HCT116 (cell line): Measurements from ENCODE around the gene FNDC8. TPM values are rescaled to one million over a fixed set of nuclear protein-coding genes. Genes with fewer than 3 reads are reported as not detected.
A peak's percentile ranks its signal among the peaks of the same experiment; 100 is the strongest.

Experiments
- ATAC-seq: fragments of 200-7000 bp; cut with Tn5 transposase; 2 replicates; pipeline ENCODE4 v1.9.1; 2020; ENCODE audit warnings: mild to moderate bottlenecking, moderate library complexity
- BruUV-seq: library from RNA; stranded (reverse); fragments of 400-500 nt; replicated peaks from 2 replicates; lab custom pipeline; 2021; lab: Mats Ljungman, UMichigan
- CTCF ChIA-PET: fragments of 300-600 bp; sonication (Branson Sonifier 250); formaldehyde crosslinking; loops from one replicate; lab custom pipeline; 2021; ENCODE audit warnings: antibody characterized with exemption; lab: Charles Lee
- POLR2A ChIA-PET: fragments of 300-600, 350-600 bp; sonication (Branson Sonifier 250); formaldehyde crosslinking; loops from one replicate; lab custom pipeline; 2021; ENCODE audit warnings: antibody characterized with exemption; lab: Charles Lee
- RAD21 ChIA-PET, 2 experiments: fragments of 300-600 bp; sonication (Branson Sonifier 250); formaldehyde crosslinking; loops; one replicate each; lab custom pipeline; 2023; ENCODE audit warnings: low total read pairs in 2 of 2; ENCODE audit not compliant: uncharacterized antibody in 2 of 2, unreplicated experiment in 2 of 2, low non-redundant PET in 1 of 2; lab: Charles Lee
- DNase-seq: peaks from one replicate; pipeline ENCODE4 v3.0.0-alpha.2; 2010; ENCODE audit warnings: low read depth, low spot score
- H2AFZ ChIP-seq: fragments of 200-600 bp; shearing (Covaris generic), sonication (generic); 2 replicates; pipeline ENCODE4 v1.6.1; 2017; ENCODE audit warnings: low read depth, mixed run types, mixed read lengths, antibody characterized with exemption, low read length; ENCODE audit not compliant: poor library complexity, severe bottlenecking
- H3K27ac ChIP-seq: 2 replicates; pipeline ENCODE4 v1.5.1; 2012; ENCODE audit warnings: low read depth, low read length
- H3K27me3 ChIP-seq: fragments of 200-600 bp; sonication (generic); 2 replicates; pipeline ENCODE4 v1.6.1; 2016; ENCODE audit warnings: mixed run types, low read length, mixed read lengths; ENCODE audit not compliant: insufficient read depth
- H3K36me3 ChIP-seq, 2 experiments: fragments of 200-500 bp in 1 of 2; fragments of 200-600 bp in 1 of 2; sonication (Bioruptor generic) in 1 of 2; sonication (generic) in 1 of 2; 2 replicates each; pipeline versions ENCODE4 v1.5.1 to v1.6.1; 2014 to 2016; ENCODE audit warnings: low read length in 2 of 2, inconsistent platforms in 1 of 2, mixed read lengths in 1 of 2, mixed run types in 1 of 2; ENCODE audit not compliant: insufficient read depth in 2 of 2, control insufficient read depth in 1 of 2
- H3K4me1 ChIP-seq, 2 experiments: fragments of 200-600 bp in 1 of 2; sonication (generic) in 1 of 2; 2 replicates each; pipeline versions ENCODE4 v1.5.1 to v1.6.1; 2012 to 2017; ENCODE audit warnings: low read length in 2 of 2, inconsistent platforms in 1 of 2, mild to moderate bottlenecking in 1 of 2, mixed read lengths in 1 of 2, mixed run types in 1 of 2, moderate library complexity in 1 of 2; ENCODE audit not compliant: insufficient read depth in 2 of 2, control insufficient read depth in 1 of 2
- H3K4me2 ChIP-seq: fragments of 200-600 bp; sonication (generic); 2 replicates; pipeline ENCODE4 v1.6.1; 2017; ENCODE audit warnings: mixed run types, low read length, mixed read lengths
- H3K4me3 ChIP-seq, 2 experiments: fragments of 200-600 bp in 1 of 2; sonication (generic) in 1 of 2; replicated peaks in 1 of 2; 2 replicates each; pipeline ENCODE4 v1.5.1; 2011 to 2016; ENCODE audit warnings: low read length in 2 of 2, control low read depth in 1 of 2, low read depth in 1 of 2, mild to moderate bottlenecking in 1 of 2, mixed read lengths in 1 of 2, mixed run types in 1 of 2
- H3K79me2 ChIP-seq: fragments of 200-600 bp; sonication (generic); 2 replicates; pipeline ENCODE4 v1.6.1; 2017; ENCODE audit warnings: mild to moderate bottlenecking, mixed run types, low read length, moderate library complexity, mixed read lengths; ENCODE audit not compliant: insufficient read depth
- H3K9ac ChIP-seq: fragments of 200-600 bp; sonication (generic); 2 replicates; pipeline ENCODE4 v1.6.1; 2016; ENCODE audit warnings: low read length, mixed read lengths
- H3K9me2 ChIP-seq: fragments of 200-600 bp; sonication (generic), shearing (Covaris generic); 2 replicates; pipeline ENCODE4 v1.6.1; 2017; ENCODE audit warnings: mixed run types, mild to moderate bottlenecking, moderate library complexity; ENCODE audit not compliant: insufficient read depth
- H3K9me3 ChIP-seq, 2 experiments: fragments of 200-500 bp in 1 of 2; fragments of 200-600 bp in 1 of 2; sonication (Bioruptor generic) in 1 of 2; sonication (generic) in 1 of 2; 2 replicates each; pipeline ENCODE4 v1.6.1; 2014 to 2017; ENCODE audit warnings: low read length in 2 of 2, mixed read lengths in 2 of 2, inconsistent platforms in 1 of 2, low read depth in 1 of 2, mild to moderate bottlenecking in 1 of 2, mixed run types in 1 of 2, moderate library complexity in 1 of 2; ENCODE audit not compliant: control insufficient read depth in 1 of 2, insufficient read depth in 1 of 2
- H4K20me1 ChIP-seq: fragments of 200-600 bp; sonication (generic), shearing (Covaris generic); 2 replicates; pipeline ENCODE4 v1.6.1; 2017; ENCODE audit warnings: mixed run types, mild to moderate bottlenecking, moderate library complexity; ENCODE audit not compliant: insufficient read depth
- CBX3 ChIP-seq: IDR thresholded peaks from 2 replicates; pipeline ENCODE4 v1.6.1; 2012; ENCODE audit warnings: low read depth
- CEBPB ChIP-seq: IDR thresholded peaks from 2 replicates; pipeline ENCODE4 v1.6.1; 2012; ENCODE audit warnings: low read depth
- ELF1 ChIP-seq: IDR thresholded peaks from 2 replicates; pipeline ENCODE4 v1.6.1; 2012; ENCODE audit warnings: low read depth, borderline replicate concordance
- POLR2AphosphoS5 ChIP-seq: IDR thresholded peaks from 2 replicates; pipeline ENCODE4 v1.6.1; 2011; ENCODE audit warnings: mild to moderate bottlenecking, low read depth, low read length, moderate library complexity
- SIN3A ChIP-seq: IDR thresholded peaks from 2 replicates; pipeline ENCODE4 v1.6.1; 2012; ENCODE audit warnings: low read depth
- SP1 ChIP-seq: IDR thresholded peaks from 2 replicates; pipeline ENCODE4 v1.6.1; 2012; ENCODE audit warnings: low read depth
- SRF ChIP-seq: IDR thresholded peaks from 2 replicates; pipeline ENCODE4 v1.6.1; 2012; ENCODE audit warnings: low read depth
- ZBTB33 ChIP-seq: IDR thresholded peaks from 2 replicates; pipeline ENCODE4 v1.6.1; 2011; ENCODE audit warnings: mild to moderate bottlenecking, low read length, moderate library complexity; ENCODE audit not compliant: insufficient replicate concordance; ENCODE audit errors: extremely low read depth
- intact Hi-C: fragments of 100-400 bp; cut with micrococcal nuclease; formaldehyde crosslinking; loops from 2 replicates; pipeline ENCODE4 v1.10.0; 2022
- total RNA-seq: library from RNA; stranded (reverse); gene quantifications from one replicate; pipeline ENCODE4 v1.2.1, GENCODE V29; 2021; ENCODE audit not compliant: unreplicated experiment
- TF ChIP-seq, protein P1 (sequence below), 3 experiments: fragments of 200-600 bp in 1 of 3; sonication (generic) in 1 of 3; IDR thresholded peaks in 2 of 3; conservative IDR thresholded peaks in 1 of 3; 2 replicates each; pipeline ENCODE4 v1.5.1; 2012 to 2017; ENCODE audit warnings: low read depth in 2 of 3, low read length in 2 of 3, antibody characterized with exemption in 1 of 3, borderline replicate concordance in 1 of 3, control low read depth in 1 of 3, mild to moderate bottlenecking in 1 of 3, mixed read lengths in 1 of 3, mixed run types in 1 of 3, moderate library complexity in 1 of 3; ENCODE audit not compliant: insufficient read depth in 1 of 3

Gene FNDC8
- total RNA-seq, 1 experiment from 2014 or later, result not detected

DNA sequence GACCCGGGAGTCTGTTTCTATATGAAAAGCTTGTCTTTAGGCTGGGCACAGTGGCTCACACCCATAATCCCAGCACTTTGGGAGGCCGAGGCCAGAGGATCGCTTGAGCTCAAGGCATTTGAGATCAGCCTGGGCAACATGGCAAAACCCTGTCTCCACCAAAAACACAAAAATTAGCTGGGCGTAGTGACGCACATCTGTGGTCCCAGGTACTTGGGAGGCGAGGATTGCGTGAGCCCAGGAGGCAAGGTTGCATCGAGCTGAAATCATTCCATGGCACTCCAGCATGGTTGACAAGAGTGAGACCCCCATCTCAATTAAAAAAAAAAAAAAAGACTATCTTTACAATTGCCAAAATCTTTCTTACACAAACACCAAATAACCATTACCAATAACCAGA, 35.3 kb upstream of the FNDC8 start:
- H3K9me3 ChIP-seq, result no peaks in the 10 kb centered on the region
- H4K20me1 ChIP-seq, result no peaks in the 10 kb centered on the region
- TF ChIP-seq ELF1 (no peak), POLR2AphosphoS5 (no peak), SRF (no peak), ZBTB33 (no peak)
- ChIA-PET POLR2A (no interaction called here), CTCF (interaction anchor here (1.5 kb wide), 1 partner anchor 8 kb away, joined by 4 read pairs; no protein-coding TSS in a partner anchor), RAD21 (no interaction called here)
- H3K9ac ChIP-seq, result peak overlapping the region; percentile 85
- H3K9me2 ChIP-seq, result no peaks in the 10 kb centered on the region
- BruUV-seq, result no TSS peak
- H3K4me2 ChIP-seq, result peak overlapping the region; percentile 89
- H3K27ac ChIP-seq, result peak overlapping the region; percentile 89; the same call in 1 of the 2 replicates
- intact Hi-C loops, result no loop called here
- peaks cover 64 to 83% of the 10 kb centered on the region in 2 experiments for H3K4me1 ChIP-seq
- no peak for ATAC-seq
- H3K4me3 ChIP-seq, result no peak overlapping the region; a peak in 1 of 4 replicates
- peaks cover 58% of the 10 kb centered on the region for H3K79me2 ChIP-seq
- no peaks in the 10 kb centered on the region for H3K36me3 ChIP-seq
- DNase-seq, result no peak
- H3K27me3 ChIP-seq, result no peaks in the 10 kb centered on the region
- H2AFZ ChIP-seq, result no peak overlapping the region

DNA sequence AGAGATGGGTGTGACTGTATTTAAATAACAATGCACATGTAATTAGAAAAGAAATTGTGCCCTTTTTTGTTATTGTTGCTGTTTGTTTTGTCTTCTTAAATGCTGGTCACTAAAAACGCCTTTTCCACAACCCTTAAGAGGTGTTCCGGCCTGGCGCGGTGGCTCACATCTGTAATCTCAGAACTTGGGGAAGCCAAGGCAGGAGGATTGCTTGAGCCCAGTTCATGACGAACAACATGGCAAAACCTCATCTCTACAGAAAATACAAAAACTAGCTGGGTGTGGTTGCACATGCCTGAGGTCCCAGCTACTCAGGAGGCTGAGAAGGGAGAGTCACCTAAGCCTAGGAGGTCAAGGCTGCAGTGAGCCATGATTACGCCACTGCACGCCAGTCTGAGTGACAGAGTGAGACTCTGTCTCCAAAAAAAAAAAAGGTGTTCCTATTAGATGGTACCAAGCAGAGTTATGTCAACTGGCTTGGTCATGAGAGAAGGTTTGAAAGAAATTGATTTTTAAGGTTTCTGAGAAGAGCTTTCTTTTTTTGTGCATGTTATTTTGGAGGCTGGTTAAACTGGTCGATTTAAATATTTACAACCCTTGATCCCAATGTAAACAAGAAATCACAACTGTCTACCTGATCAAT, 34.4 kb upstream of the FNDC8 start:
- no peak for DNase-seq
- Histone ChIP-seq H3K4me3 (peak overlapping the region; percentile 68 to 93), H3K27me3 (no peaks in the 10 kb centered on the region), H3K9me3 (no peaks in the 10 kb centered on the region), H3K27ac (peak overlapping the region; percentile 96; the same call in 1 of the 2 replicates), H3K9me2 (no peaks in the 10 kb centered on the region), H3K36me3 (no peaks in the 10 kb centered on the region), H2AFZ (no peak overlapping the region), H3K4me2 (peak overlapping the region; percentile 89), H4K20me1 (no peaks in the 10 kb centered on the region), H3K79me2 (peaks cover 52% of the 10 kb centered on the region), H3K4me1 (peaks cover 55 to 74% of the 10 kb centered on the region in 2 experiments), H3K9ac (peak overlapping the region; percentile 85)
- TSS peak; percentile 38 for BruUV-seq
- TF ChIP-seq CBX3 (no peak), SP1 (0 out of 2 replicates have a peak, but pooled peaks have one; percentile 6), CEBPB (peak; percentile 49; the same call in 1 of the 2 replicates), SIN3A (0 out of 2 replicates have a peak, but pooled peaks have one; percentile 37)
- TF ChIP-seq, protein P1, sequence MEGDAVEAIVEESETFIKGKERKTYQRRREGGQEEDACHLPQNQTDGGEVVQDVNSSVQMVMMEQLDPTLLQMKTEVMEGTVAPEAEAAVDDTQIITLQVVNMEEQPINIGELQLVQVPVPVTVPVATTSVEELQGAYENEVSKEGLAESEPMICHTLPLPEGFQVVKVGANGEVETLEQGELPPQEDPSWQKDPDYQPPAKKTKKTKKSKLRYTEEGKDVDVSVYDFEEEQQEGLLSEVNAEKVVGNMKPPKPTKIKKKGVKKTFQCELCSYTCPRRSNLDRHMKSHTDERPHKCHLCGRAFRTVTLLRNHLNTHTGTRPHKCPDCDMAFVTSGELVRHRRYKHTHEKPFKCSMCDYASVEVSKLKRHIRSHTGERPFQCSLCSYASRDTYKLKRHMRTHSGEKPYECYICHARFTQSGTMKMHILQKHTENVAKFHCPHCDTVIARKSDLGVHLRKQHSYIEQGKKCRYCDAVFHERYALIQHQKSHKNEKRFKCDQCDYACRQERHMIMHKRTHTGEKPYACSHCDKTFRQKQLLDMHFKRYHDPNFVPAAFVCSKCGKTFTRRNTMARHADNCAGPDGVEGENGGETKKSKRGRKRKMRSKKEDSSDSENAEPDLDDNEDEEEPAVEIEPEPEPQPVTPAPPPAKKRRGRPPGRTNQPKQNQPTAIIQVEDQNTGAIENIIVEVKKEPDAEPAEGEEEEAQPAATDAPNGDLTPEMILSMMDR (IDR thresholded peaks at IDR 0.05 in 2 of 3, conservative IDR thresholded peaks at IDR 0.05 in 1 of 3; ENCODE audit: borderline replicate concordance in 1 of 3, insufficient read depth in 1 of 3, low read depth in 2 of 3, low read length in 2 of 3), result no peak
- RAD21 ChIA-PET, result no interaction called here
- no peak for ATAC-seq
- intact Hi-C loops, result no loop called here
- POLR2A ChIA-PET, result no interaction called here
- CTCF ChIA-PET, result no interaction called here
